Cardiac muscle cell (in vitro differentiated cells and primary cell): Measurements from ENCODE around the gene FGF22. TPM values are rescaled to one million over a fixed set of nuclear protein-coding genes. Genes with fewer than 3 reads are reported as not detected.

Source experiments
- DNase-seq, 2 donors: peaks; one replicate each; pipeline versions ENCODE4 v3.0.0 to v3.0.0-alpha.2; 2010 to 2017; ENCODE audit warnings: low read depth in 1 of 2, low spot score in 1 of 2
- H3K27ac ChIP-seq: fragments of 200-600 bp; sonication (generic); 2 replicates; pipeline ENCODE4 v1.5.1; 2016
- H3K27me3 ChIP-seq: fragments of 200-600 bp; sonication (generic); 2 replicates; pipeline ENCODE4 v1.6.0; 2016; ENCODE audit warnings: control low read depth
- H3K36me3 ChIP-seq: fragments of 200-600 bp; sonication (generic); 2 replicates; pipeline ENCODE4 v1.5.1; 2016; ENCODE audit warnings: control low read depth
- H3K4me1 ChIP-seq: fragments of 200-600 bp; sonication (generic); 2 replicates; pipeline ENCODE4 v1.8.1; 2017; ENCODE audit warnings: low read depth, mild to moderate bottlenecking, mixed run types
- H3K4me3 ChIP-seq: fragments of 200-600 bp; sonication (generic); 2 replicates; pipeline ENCODE4 v1.5.1; 2016; ENCODE audit warnings: mild to moderate bottlenecking
- H3K9me3 ChIP-seq: fragments of 200-600 bp; sonication (generic); 2 replicates; pipeline ENCODE4 v1.5.1; 2017; ENCODE audit warnings: low read depth, mild to moderate bottlenecking, control low read depth
- polyA plus RNA-seq: library from polyadenylated mRNA; unstranded; fragments of >200 nt; fragmentation: Nextera tagmentation; extraction: Ambion mirVana; gene quantifications from 2 replicates; pipeline ENCODE4 v1.2.1, GENCODE V29; 2016
- total RNA-seq: library from RNA; depleted of rRNA; stranded (reverse); fragments of >200 nt; gene quantifications from 2 replicates; pipeline ENCODE4 v1.2.3, GENCODE V29; 2016
- TF ChIP-seq, protein P1 (sequence below): IDR thresholded peaks from 2 replicates; pipeline ENCODE4 v1.5.1; 2012; ENCODE audit warnings: low read depth, mild to moderate bottlenecking, low read length

The FGF22 gene
- not detected in 2 replicates for total RNA-seq
- 0.92 TPM in 1 of 2 replicates, not detected in the other for polyA plus RNA-seq

DNA sequence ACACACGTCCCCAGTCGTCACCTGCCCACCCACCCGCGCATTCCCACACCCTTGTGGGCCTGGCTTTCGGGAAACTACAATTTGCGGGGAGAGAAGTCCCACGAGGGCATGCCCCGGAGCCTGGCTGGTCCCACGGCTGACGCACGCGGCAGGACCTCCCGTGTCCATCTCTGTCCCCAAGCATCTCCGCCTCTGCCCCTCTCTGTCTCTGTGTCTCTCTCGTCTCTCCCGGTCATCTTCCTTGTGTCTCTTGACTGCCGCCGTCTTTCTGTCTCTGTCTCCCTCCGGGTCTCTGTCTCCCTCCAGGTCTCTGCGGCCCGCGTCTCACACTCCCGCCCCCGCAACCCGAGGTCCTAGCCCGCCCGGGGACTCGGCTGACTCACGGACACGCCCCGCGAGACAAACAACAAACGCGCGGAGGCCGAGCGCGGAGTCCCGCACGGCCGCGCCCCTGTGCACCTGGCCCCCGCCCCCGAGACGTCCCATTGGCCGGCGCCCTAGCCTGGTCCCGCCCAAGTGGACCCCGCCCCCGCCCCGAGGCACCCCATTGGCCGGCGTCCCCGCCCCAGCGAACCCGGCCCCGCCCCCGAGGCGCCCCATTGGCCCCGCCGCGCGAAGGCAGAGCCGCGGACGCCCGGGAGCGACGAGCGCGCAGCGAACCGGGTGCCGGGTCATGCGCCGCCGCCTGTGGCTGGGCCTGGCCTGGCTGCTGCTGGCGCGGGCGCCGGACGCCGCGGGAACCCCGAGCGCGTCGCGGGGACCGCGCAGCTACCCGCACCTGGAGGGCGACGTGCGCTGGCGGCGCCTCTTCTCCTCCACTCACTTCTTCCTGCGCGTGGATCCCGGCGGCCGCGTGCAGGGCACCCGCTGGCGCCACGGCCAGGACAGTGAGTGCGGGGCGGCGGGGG, at the start of gene FGF22:
FGF22 (plus strand) TSS at position 627 of the 908 bp plus-strand sequence; CDS start at position 674, 47 bp downstream.
- H3K4me3 ChIP-seq, result peak within 1 kb of the TSS; percentile 35
- peaks cover 16% of the 10 kb centered on the region for H3K27me3 ChIP-seq
- no peaks in the 10 kb centered on the region for H3K4me1 ChIP-seq
- TF ChIP-seq, protein P1, sequence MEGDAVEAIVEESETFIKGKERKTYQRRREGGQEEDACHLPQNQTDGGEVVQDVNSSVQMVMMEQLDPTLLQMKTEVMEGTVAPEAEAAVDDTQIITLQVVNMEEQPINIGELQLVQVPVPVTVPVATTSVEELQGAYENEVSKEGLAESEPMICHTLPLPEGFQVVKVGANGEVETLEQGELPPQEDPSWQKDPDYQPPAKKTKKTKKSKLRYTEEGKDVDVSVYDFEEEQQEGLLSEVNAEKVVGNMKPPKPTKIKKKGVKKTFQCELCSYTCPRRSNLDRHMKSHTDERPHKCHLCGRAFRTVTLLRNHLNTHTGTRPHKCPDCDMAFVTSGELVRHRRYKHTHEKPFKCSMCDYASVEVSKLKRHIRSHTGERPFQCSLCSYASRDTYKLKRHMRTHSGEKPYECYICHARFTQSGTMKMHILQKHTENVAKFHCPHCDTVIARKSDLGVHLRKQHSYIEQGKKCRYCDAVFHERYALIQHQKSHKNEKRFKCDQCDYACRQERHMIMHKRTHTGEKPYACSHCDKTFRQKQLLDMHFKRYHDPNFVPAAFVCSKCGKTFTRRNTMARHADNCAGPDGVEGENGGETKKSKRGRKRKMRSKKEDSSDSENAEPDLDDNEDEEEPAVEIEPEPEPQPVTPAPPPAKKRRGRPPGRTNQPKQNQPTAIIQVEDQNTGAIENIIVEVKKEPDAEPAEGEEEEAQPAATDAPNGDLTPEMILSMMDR, result no peak
- no peaks in the 10 kb centered on the region for H3K36me3 ChIP-seq
- H3K9me3 ChIP-seq, result no peaks in the 10 kb centered on the region
- no peak within 1 kb of the TSS for H3K27ac ChIP-seq
- DNase-seq, result peak; percentile 91 to 95

DNA sequence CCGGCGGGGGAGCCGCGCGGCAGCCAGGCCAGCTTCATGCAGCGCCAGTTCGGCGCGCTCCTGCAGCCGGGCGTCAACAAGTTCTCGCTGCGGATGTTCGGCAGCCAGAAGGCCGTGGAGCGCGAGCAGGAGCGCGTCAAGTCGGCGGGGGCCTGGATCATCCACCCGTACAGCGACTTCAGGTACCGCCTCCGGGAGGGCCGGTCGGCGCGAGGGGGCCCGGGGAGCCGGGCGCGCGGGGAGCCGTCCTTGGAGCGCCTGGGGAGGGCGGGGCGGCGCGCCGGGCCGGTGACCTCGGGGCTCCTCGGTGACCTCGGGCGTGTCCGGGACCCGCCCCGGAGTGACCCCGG, 49.3 kb upstream of the FGF22 start:
- H3K4me3 ChIP-seq, result peak overlapping the region; percentile 24
- peak; percentile 56 to 57 for DNase-seq

DNA sequence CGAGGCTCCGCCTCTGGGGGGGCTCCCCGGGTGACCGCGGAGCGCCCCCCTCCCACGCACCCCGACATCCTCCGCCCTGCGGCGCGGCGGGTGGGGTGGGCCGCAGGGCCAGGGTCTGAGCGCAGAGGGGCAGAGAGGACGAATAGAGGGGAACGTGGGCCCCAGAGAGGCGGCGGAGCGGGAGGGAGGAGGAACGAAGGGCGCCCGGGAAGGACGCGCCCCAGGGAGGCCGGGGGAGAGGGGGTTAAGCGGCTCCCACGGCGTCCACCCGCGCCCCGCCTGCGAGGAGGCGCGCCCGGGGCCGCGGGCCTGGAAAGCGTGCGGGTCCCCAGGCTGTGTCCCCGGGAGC, 49.0 kb upstream of the FGF22 start:
- DNase-seq, result no peak
- Histone ChIP-seq H3K36me3 (no peaks in the 10 kb centered on the region), H3K27me3 (peaks cover 49% of the 10 kb centered on the region), H3K9me3 (no peaks in the 10 kb centered on the region), H3K4me1 (peaks cover 2% of the 10 kb centered on the region), H3K27ac (no peak overlapping the region), H3K4me3 (peak overlapping the region; percentile 24)
- TF ChIP-seq, protein P1, result no peak

More for the DNA sequence above, 49.3 kb upstream of the FGF22 start:
- TF ChIP-seq, protein P1, result no peak
- H3K4me1 ChIP-seq, result peaks cover 2% of the 10 kb centered on the region
- no peaks in the 10 kb centered on the region for H3K9me3 ChIP-seq
- H3K27ac ChIP-seq, result no peak overlapping the region
- peaks cover 48% of the 10 kb centered on the region for H3K27me3 ChIP-seq
- no peaks in the 10 kb centered on the region for H3K36me3 ChIP-seq

DNA sequence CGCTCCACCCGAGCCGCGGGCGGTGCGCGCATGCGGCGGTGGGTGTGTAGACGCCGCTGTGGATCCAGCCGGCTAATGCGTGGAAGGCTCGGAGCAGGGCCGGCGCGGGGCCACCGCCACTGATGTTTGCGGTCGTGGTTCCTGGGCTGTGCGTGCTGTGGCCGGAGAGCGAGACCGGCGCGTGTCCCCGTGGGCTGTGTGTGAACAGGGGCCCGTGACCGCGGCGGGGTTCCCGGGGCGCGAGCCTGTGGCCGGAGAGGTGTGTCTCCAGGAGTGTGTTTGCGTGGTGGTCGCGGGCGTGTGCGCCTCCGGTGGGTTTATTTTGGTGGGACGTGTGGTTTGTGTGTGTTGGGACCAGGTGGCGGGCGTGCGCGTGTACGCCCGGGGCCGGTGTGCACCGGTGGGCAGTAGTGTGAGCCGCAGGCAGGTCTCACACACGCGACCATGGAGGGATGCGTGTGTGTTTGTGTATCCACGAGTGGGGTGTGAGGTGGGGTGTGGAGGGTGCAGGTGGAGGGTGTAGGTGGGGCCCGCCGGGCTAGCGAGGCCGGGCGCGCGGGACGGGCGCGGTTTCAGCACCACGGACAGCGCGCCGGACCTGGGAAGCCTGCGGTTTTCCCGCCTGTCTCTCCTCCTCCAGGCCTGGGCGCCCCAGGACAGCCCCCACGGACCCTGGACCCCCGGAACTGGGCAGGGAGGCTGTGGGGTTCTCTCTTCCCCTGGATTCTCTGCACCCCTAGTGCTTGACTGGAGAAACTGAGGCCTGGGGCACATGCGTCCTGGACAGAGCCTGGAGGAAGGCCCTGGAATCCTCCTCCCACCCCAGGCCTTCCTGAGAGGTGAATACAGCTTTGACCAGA, 48.4 kb upstream of the FGF22 start:
- TF ChIP-seq, protein P1, result no peak
- Histone ChIP-seq H3K4me1 (peaks cover 2% of the 10 kb centered on the region), H3K4me3 (no peak overlapping the region), H3K27ac (no peak overlapping the region), H3K36me3 (no peaks in the 10 kb centered on the region), H3K9me3 (no peaks in the 10 kb centered on the region), H3K27me3 (peaks cover 55% of the 10 kb centered on the region)
- peak; percentile 29 to 84 for DNase-seq

DNA sequence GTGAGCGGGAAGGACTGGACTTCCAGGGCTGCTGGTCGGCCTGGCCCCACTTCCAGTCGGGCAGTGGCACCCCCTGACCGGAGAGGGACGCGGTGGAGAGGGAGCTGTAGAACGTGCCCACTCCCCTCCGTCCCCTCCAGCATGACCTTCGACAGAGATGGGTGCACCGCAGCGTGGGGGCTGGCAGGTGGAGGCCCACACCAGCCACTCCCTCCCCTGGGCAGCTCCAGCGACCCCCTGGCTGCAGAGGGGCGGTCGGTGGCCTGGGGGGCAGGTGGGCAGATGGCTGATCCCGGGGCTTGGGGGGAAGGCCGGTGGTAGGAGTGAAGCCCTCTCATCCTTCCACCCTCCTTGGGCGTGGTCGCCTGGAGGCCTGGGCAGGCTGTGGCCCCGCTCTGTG, 47.6 kb upstream of the FGF22 start:
- peaks cover 55% of the 10 kb centered on the region for H3K27me3 ChIP-seq

More for the DNA sequence above, 47.6 kb upstream of the FGF22 start:
- Histone ChIP-seq H3K9me3 (no peaks in the 10 kb centered on the region), H3K4me3 (no peak overlapping the region), H3K27ac (no peak overlapping the region), H3K4me1 (peaks cover 2% of the 10 kb centered on the region), H3K36me3 (no peaks in the 10 kb centered on the region)
- no peak for DNase-seq
- TF ChIP-seq, protein P1, result no peak
